Measurements from ENCODE around the gene PWP2.
"Not testable (repeated sequence)": the region's sequence is repeated elsewhere in the genome, so short reads cannot be mapped to it uniquely, and the experiment has no call there.

Gene PWP2

GRCh38 chr21:44094832-44095231, 12.4 kb upstream of the PWP2 start:
- TF ChIP-seq, protein P1, sequence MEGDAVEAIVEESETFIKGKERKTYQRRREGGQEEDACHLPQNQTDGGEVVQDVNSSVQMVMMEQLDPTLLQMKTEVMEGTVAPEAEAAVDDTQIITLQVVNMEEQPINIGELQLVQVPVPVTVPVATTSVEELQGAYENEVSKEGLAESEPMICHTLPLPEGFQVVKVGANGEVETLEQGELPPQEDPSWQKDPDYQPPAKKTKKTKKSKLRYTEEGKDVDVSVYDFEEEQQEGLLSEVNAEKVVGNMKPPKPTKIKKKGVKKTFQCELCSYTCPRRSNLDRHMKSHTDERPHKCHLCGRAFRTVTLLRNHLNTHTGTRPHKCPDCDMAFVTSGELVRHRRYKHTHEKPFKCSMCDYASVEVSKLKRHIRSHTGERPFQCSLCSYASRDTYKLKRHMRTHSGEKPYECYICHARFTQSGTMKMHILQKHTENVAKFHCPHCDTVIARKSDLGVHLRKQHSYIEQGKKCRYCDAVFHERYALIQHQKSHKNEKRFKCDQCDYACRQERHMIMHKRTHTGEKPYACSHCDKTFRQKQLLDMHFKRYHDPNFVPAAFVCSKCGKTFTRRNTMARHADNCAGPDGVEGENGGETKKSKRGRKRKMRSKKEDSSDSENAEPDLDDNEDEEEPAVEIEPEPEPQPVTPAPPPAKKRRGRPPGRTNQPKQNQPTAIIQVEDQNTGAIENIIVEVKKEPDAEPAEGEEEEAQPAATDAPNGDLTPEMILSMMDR (IDR thresholded peaks at IDR 0.05; ENCODE audit: borderline replicate concordance, control extremely low read depth, extremely low read depth, insufficient read depth, missing control alignments), result no peak
- in situ Hi-C loops (cut with MboI; ENCODE audit: low sequenced_read_pairs, unreplicated experiment), result loop anchor here (25.0 kb wide), 1 partner anchor 367 kb away; the partner anchor contains the start of gene LRRC3
- no peak for DNase-seq (ENCODE audit: low spot score)

DNA sequence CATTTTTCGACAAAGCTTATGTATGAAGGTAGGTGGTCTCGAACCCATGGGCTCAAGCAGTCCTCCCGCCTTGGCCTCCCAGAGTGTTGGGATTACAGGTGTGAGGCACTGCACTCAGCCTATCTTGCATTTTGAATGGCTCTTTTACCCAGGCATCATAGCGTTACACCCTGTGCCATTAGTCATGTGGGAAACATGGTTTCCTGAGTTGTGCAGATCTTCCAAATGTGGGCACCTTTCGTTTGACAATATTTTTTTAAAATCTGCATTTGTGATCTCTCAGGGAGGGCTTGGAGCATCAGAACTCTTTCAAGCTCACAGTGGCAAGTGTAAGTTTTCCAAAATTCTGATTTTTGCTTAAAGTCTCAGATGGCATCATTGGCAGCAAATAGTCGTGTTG, 8.7 kb upstream of the PWP2 start:
- in situ Hi-C loops (cut with MboI; ENCODE audit: low sequenced_read_pairs, unreplicated experiment), result loop anchor here (25.0 kb wide), 1 partner anchor 364 kb away; the partner anchor contains the start of gene LRRC3
- not testable (repeated sequence) for DNase-seq (ENCODE audit: low spot score)

GRCh38 chr21:44098964-44099363, 8.2 kb upstream of the PWP2 start:
- in situ Hi-C loops (cut with MboI; ENCODE audit: low sequenced_read_pairs, unreplicated experiment), result loop anchor here (25.0 kb wide), 1 partner anchor 363 kb away; the partner anchor contains the start of gene LRRC3
- not testable (repeated sequence) for DNase-seq (ENCODE audit: low spot score)

DNA sequence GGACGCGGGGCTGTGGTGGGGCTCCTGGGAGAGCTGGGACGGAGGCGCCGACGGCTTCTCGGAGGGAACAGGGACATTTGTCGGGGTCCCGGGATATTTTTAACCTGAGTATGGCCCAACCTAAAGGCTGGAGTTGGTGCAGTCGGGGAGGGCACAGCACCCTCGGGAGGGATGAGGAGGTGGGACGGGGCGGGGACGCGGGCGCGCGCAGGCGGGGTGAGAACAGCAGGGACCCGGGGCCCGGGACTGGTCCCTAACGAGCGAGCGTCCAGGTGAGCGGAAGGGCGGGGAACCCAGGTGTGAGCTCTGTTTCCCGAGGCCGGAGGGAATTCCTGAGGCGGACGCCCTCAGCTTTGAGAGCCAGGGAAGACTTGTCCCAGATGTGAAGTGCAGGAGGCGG, 390 bp downstream of the PWP2 start:
- DNase-seq (ENCODE audit: low spot score); in situ Hi-C loops (cut with MboI; ENCODE audit: low sequenced_read_pairs, unreplicated experiment): not testable (repeated sequence)

DNA sequence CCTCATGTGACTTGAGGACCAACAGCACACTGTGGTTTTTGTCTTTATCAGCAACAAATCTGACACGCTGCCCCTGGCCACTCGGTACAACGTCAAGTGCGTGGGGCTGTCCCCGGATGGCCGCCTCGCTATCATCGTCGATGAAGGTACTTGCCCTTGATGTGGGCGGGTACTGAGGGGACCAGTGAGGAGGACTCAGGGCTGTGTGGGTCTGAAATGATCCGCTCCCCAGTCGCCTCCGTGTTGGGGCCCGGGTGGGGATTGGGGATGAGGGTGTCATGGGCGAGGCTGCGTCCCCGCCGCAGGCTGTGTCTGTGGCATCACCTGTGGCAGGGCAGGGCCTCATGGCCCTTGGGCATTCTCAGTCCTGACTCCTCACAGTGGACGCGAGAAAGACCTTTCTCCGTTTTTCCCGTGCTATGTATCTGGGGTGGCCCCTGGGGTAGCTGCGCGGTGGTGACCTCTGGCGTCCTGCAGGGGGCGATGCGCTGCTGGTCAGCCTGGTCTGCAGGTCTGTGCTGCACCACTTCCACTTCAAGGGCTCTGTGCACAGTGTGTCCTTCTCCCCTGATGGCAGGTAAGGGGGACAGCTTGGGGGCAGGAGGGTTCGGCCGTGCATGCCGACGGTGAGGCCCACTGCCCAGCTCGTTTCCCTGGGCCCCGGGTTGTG, 6.6 kb downstream of the PWP2 start:
- in situ Hi-C loops (cut with MboI; ENCODE audit: low sequenced_read_pairs, unreplicated experiment); DNase-seq (ENCODE audit: low spot score): not testable (repeated sequence)

- in situ Hi-C loops (cut with MboI; ENCODE audit: low sequenced_read_pairs, unreplicated experiment); DNase-seq (ENCODE audit: low spot score): not testable (repeated sequence)
These were observed 14.9 kb downstream of the PWP2 start for GRCh38 chr21:44122131-44122530.

DNA sequence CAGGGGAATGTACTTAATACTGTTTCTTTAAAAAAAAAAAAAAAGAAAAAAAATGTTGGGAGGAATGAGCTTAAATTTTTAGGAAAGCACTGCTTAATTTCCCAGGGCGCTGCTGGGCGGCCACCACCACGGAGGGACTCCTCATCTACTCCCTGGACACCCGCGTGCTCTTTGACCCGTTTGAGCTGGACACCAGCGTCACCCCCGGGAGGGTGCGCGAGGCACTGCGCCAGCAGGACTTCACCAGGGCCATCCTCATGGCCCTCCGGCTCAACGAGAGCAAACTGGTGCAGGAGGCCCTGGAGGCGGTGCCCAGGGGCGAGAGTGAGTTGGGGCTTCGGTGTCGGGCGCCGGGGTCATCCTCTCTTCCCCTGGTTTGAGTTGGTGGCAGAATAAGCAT, 20.6 kb downstream of the PWP2 start:
- DNase-seq (ENCODE audit: low spot score); in situ Hi-C loops (cut with MboI; ENCODE audit: low sequenced_read_pairs, unreplicated experiment): not testable (repeated sequence)

- DNase-seq (ENCODE audit: low spot score); in situ Hi-C loops (cut with MboI; ENCODE audit: low sequenced_read_pairs, unreplicated experiment): not testable (repeated sequence)
These were observed 26.5 kb downstream of the PWP2 start for GRCh38 chr21:44133715-44134057.

DNA sequence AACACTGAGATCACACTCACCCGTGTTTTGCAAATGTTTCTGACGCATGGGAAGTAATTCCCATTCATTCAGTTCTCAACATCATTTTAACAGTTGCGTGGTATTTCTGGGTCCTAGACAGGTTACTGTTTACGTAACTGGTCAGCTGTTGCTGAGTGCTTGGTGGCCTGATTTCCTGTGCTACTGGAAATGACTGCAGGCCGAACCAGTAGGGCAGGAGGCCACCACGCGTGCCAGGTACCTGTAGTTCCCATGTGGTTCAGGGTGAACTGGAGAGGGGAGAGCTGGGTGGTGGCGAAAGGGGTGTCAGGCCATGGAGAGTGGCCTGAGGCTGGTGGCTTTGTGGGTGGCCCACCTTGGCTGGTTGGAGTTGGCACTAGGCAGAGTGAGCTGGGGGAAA, 27.5 kb downstream of the PWP2 start:
- DNase-seq (ENCODE audit: low spot score); in situ Hi-C loops (cut with MboI; ENCODE audit: low sequenced_read_pairs, unreplicated experiment): not testable (repeated sequence)

DNA sequence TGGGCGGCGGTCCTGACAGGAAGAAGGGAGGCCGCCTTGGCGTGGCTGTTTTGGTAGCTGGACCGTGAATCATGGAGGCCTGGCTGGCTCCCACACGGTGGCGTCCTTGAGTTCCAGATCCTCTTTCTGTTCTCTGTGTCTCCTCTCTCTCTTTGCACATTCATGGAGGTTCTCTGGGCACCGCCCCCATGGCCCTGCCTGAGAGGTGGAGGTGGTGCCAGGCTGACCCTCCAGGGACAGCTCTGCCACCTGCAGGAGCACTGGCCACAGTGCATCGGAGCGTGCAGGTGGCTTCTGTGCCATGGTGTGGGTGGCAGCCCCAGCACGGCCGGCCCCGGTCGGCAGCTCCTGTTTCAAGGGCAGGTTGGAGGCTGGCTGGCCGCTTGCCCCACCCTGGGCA, 30.8 kb downstream of the PWP2 start:
- DNase-seq (ENCODE audit: low spot score); in situ Hi-C loops (cut with MboI; ENCODE audit: low sequenced_read_pairs, unreplicated experiment): not testable (repeated sequence)

DNA sequence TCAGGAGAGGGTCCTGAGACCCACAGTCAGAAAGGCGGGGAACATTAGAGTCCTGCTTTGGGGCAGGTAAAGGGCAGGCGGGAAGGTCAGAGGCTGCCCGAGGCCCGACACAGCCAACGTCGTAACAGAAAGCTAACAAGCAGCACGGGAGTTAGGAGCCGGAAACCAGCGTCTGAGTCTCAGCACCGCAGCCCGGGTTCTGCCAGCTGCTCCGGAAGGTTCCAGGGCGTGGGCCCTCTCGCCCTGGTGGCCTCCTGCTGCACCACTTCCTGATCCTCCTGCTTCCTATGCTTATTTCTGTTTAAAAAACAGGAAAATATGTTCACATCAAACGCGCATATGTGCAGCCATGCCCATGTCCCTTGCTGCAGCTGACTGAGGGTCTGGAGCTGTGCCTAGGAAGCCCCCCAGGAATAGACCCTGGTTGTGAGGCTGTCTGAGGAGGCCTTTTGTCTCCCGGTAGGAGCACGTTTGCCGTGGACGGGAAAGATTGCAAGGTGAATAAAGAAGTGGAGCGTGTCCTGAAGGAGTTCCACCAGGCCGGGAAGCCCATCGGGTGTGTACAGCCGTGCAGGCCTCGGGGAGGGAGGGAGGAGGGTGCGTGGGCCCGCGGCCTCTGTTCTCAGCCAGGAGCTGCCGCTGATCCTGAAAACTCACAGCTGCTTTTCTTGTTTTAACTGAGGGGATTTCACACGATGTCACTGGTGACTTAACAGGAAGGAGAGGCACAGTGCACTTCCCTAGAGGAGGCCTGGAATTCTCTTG, 32.8 kb downstream of the PWP2 start:
- DNase-seq (ENCODE audit: low spot score); in situ Hi-C loops (cut with MboI; ENCODE audit: low sequenced_read_pairs, unreplicated experiment): not testable (repeated sequence)

DNA sequence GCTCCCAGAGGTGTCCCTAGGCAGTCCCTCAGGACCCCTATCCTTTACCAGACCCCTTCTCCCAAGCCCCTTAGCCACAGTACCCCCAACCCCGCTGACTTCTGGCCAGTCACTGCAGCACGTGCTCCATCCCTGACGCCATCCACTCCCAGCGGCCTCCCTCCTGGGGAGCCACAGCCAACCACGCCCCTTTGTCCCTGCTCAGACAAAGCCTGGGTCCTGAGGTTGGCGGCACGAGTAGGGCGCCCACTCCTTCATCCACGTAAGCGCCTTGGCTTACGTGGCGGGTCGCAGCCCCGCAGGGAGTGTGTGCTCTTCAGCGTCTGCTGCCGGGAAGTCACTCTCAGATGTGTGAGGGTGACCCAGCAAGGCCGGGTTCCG, 33.3 kb downstream of the PWP2 start:
- in situ Hi-C loops (cut with MboI; ENCODE audit: low sequenced_read_pairs, unreplicated experiment); DNase-seq (ENCODE audit: low spot score): not testable (repeated sequence)

DNA sequence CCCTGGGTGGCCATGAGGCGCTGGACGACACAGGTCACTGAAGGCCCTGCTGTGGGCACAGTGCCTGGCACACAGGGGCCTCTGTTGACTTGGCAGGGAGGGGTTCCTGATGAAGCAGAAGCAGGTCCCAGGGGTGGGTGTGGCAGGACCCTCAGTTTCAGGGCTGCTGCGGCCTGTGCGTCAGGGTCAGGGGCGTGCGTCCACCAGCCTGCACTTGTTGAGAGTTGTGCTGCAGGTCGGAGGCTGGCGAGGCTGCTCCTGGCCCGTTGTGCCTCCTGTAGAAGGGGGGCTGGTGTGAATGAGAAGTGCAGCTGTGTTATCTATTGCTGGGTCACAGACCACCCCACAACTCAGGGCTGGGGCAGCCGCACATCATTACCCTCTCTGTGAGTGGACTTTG, 35.3 kb downstream of the PWP2 start:
- DNase-seq (ENCODE audit: low spot score); in situ Hi-C loops (cut with MboI; ENCODE audit: low sequenced_read_pairs, unreplicated experiment): not testable (repeated sequence)

GRCh38 chr21:44143380-44143779, 36.2 kb downstream of the PWP2 start:
- DNase-seq (ENCODE audit: low spot score); in situ Hi-C loops (cut with MboI; ENCODE audit: low sequenced_read_pairs, unreplicated experiment): not testable (repeated sequence)

DNA sequence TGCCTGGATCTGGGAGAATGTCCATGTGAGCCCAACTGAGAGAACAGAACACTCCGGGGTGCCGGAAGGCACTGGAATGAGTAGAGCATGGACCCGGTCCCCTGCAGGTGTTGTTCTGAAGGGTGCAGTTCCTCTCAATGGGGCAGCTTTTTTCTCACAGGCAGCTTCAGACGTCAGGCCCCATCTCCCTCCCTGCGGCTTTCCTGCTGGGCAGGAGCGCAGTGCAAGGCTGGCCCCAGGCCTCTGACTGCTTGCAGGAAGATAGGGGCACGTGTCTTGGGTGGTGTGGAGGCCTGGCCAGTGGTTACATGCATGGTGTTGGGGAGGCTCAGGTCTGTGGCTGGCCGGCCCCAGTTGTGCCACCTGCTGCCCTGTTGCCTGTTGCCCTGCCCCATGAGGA, 36.8 kb downstream of the PWP2 start:
- DNase-seq (ENCODE audit: low spot score); in situ Hi-C loops (cut with MboI; ENCODE audit: low sequenced_read_pairs, unreplicated experiment): not testable (repeated sequence)

GRCh38 chr21:44144784-44145602, 37.8 kb downstream of the PWP2 start:
- DNase-seq (ENCODE audit: low spot score); in situ Hi-C loops (cut with MboI; ENCODE audit: low sequenced_read_pairs, unreplicated experiment): not testable (repeated sequence)

DNA sequence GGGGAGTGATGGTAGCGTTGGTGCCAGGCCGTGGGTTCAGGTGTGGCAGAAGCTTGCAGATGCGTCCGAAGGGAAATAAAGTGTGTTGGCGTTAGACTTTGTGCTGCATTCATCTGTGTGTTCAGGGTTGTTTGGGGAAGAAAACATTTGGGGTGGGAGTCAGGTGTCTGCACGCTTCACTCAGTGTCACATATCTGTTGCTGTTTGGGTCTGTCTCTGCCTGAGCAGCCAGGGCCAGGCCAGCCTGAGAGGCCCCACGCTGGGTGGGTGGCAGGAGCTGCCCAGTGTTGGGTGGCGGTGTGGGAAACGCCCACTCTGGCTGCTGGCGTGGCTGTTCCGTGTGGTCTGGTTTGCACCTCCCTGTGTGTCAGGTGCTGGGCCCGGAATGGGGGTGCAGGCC, 38.4 kb downstream of the PWP2 start:
- DNase-seq (ENCODE audit: low spot score); in situ Hi-C loops (cut with MboI; ENCODE audit: low sequenced_read_pairs, unreplicated experiment): not testable (repeated sequence)
